Peyer's patch (tissue), 4 donors: Measurements from ENCODE around the gene NQO2. TPM values are rescaled to one million over a fixed set of nuclear protein-coding genes. Genes with fewer than 3 reads are reported as not detected.

ENCODE experiments used
- DNase-seq, 3 donors: peaks; one replicate each; pipeline ENCODE4 v3.0.0-alpha.2; 2017 to 2019
- H3K27ac ChIP-seq, 4 donors: fragments of 200-600 bp; sonication (generic); one replicate each; pipeline ENCODE4 v1.5.1; 2016 to 2019
- H3K27me3 ChIP-seq, 2 donors: fragments of 200-600 bp; sonication (generic); one replicate each; pipeline ENCODE4 v1.5.1; 2019
- H3K36me3 ChIP-seq, 3 donors: fragments of 200-600 bp; sonication (generic); one replicate each; pipeline ENCODE4 v1.5.1; 2016 to 2019
- H3K4me1 ChIP-seq, 4 donors: fragments of 200-600 bp; sonication (generic); one replicate each; pipeline ENCODE4 v1.5.1; 2016 to 2019
- H3K4me3 ChIP-seq, 4 donors: fragments of 200-600 bp; sonication (generic); 1 replicate in 3 of 4; 2 replicates in 1 of 4; pipeline ENCODE4 v1.5.1; 2016 to 2019; ENCODE audit warnings: mild to moderate bottlenecking in 1 of 4
- H3K9me3 ChIP-seq, 4 donors: fragments of 200-600 bp; sonication (generic); one replicate each; pipeline ENCODE4 v1.5.1; 2016 to 2019; ENCODE audit warnings: mild to moderate bottlenecking in 1 of 4
- POLR2A ChIP-seq, 2 donors: fragments of 450-650 bp; IDR thresholded peaks; one replicate each; pipeline ENCODE4 v1.5.1; 2017; ENCODE audit warnings: antibody characterized with exemption in 2 of 2, mild to moderate bottlenecking in 2 of 2, moderate library complexity in 2 of 2
- total RNA-seq, 4 donors: library from RNA; depleted of rRNA; stranded (reverse); fragments of >200 nt; gene quantifications; one replicate each; pipeline ENCODE4 v1.1.0, GENCODE V29; 2016
- TF ChIP-seq, protein P1 (sequence below), 6 experiments: fragments of 450-650 bp in 4 of 6; fragments of 200-600 bp in 2 of 6; sonication (generic) in 1 of 6; IDR thresholded peaks; one replicate each; pipeline ENCODE4 v1.5.1; 2017 to 2019; ENCODE audit warnings: antibody characterized with exemption in 6 of 6, mild to moderate bottlenecking in 3 of 6, moderate library complexity in 1 of 6

NQO2 gene
- total RNA-seq, 4 donors from 2014 or later = 22.1 to 60.8 (median 29.3) TPM

GRCh38 chr6:2978923-2979322 is 20.8 kb upstream of the NQO2 start:
- Histone ChIP-seq H3K27ac (no peak overlapping the region), H3K9me3 (no peaks in the 10 kb centered on the region), H3K4me3 (no peak overlapping the region), H3K27me3 (no peaks in the 10 kb centered on the region), H3K4me1 (peaks cover 0 to 51% (median 5%) of the 10 kb centered on the region in 4 donors), H3K36me3 (no peaks in the 10 kb centered on the region)
- DNase-seq = no peak
- no peak for TF ChIP-seq POLR2A (IDR thresholded peaks at IDR 0.05)
- TF ChIP-seq, protein P1, sequence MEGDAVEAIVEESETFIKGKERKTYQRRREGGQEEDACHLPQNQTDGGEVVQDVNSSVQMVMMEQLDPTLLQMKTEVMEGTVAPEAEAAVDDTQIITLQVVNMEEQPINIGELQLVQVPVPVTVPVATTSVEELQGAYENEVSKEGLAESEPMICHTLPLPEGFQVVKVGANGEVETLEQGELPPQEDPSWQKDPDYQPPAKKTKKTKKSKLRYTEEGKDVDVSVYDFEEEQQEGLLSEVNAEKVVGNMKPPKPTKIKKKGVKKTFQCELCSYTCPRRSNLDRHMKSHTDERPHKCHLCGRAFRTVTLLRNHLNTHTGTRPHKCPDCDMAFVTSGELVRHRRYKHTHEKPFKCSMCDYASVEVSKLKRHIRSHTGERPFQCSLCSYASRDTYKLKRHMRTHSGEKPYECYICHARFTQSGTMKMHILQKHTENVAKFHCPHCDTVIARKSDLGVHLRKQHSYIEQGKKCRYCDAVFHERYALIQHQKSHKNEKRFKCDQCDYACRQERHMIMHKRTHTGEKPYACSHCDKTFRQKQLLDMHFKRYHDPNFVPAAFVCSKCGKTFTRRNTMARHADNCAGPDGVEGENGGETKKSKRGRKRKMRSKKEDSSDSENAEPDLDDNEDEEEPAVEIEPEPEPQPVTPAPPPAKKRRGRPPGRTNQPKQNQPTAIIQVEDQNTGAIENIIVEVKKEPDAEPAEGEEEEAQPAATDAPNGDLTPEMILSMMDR (IDR thresholded peaks at IDR 0.05) = no peak

- Histone ChIP-seq H3K4me3 (no peak overlapping the region), H3K27ac (peak overlapping the region in 3 of 4 donors; percentile 16 to 99 (median 69)), H3K27me3 (no peaks in the 10 kb centered on the region), H3K9me3 (no peaks in the 10 kb centered on the region), H3K4me1 (peaks cover 0 to 54% (median 5%) of the 10 kb centered on the region in 4 donors), H3K36me3 (no peaks in the 10 kb centered on the region)
- TF ChIP-seq, protein P1 (IDR thresholded peaks at IDR 0.05) = peak in 1 of 6 experiments; percentile 8
- peak; percentile 7 to 57 for TF ChIP-seq POLR2A (IDR thresholded peaks at IDR 0.05)
- DNase-seq = no peak
These were observed 19.8 kb upstream of the NQO2 start for GRCh38 chr6:2979819-2980464.

DNA sequence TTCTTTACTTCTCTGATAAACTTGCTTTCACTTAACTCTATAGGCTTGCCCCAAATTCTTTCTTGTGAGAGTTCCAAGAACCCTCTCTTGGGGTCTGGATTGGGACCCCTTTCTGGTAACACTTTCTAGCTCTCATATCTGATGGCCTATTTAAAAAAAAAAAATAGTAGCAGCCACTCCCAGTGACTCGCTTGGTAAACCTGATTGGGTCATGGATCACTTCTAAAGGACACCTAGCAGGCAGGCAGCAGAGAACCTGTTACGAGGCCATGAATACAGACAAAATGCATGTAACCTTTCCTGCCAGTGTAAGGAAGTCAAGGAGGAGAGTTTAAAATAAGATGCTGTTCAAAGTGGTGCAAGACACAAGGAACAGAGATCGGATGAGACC is 19.2 kb upstream of the NQO2 start:
- TF ChIP-seq POLR2A (IDR thresholded peaks at IDR 0.05) = peak in 1 of 2 donors; percentile 4
- TF ChIP-seq, protein P1 (IDR thresholded peaks at IDR 0.05) = no peak
- Histone ChIP-seq H3K4me3 (no peak overlapping the region), H3K4me1 (peaks cover 0 to 58% (median 5%) of the 10 kb centered on the region in 4 donors), H3K27me3 (no peaks in the 10 kb centered on the region), H3K9me3 (no peaks in the 10 kb centered on the region), H3K27ac (peak overlapping the region in 3 of 4 donors; percentile 16 to 99 (median 69)), H3K36me3 (no peaks in the 10 kb centered on the region)
- no peak for DNase-seq

GRCh38 chr6:2982426-2983117 is 17.1 kb upstream of the NQO2 start:
- Histone ChIP-seq H3K9me3 (no peaks in the 10 kb centered on the region), H3K4me1 (peaks cover 0 to 73% (median 5%) of the 10 kb centered on the region in 4 donors), H3K27ac (peak overlapping the region in 3 of 4 donors; percentile 51 to 99 (median 82)), H3K27me3 (no peaks in the 10 kb centered on the region), H3K36me3 (no peaks in the 10 kb centered on the region), H3K4me3 (no peak overlapping the region)
- TF ChIP-seq POLR2A (IDR thresholded peaks at IDR 0.05) = peak in 1 of 2 donors; percentile 17
- TF ChIP-seq, protein P1 (IDR thresholded peaks at IDR 0.05) = no peak
- peak in 2 of 3 donors; percentile 63 to 70 for DNase-seq

- Histone ChIP-seq H3K4me1 (peaks cover 6 to 68% (median 9%) of the 10 kb centered on the region in 4 donors), H3K4me3 (no peak overlapping the region), H3K36me3 (no peaks in the 10 kb centered on the region), H3K27ac (peak overlapping the region in 3 of 4 donors; percentile 61 to 99 (median 90)), H3K9me3 (no peaks in the 10 kb centered on the region), H3K27me3 (no peaks in the 10 kb centered on the region)
- TF ChIP-seq POLR2A (IDR thresholded peaks at IDR 0.05) = peak; percentile 10 to 23
- TF ChIP-seq, protein P1 (IDR thresholded peaks at IDR 0.05) = no peak
- DNase-seq = peak in 2 of 3 donors; percentile 77 to 82
These were observed 14.8 kb upstream of the NQO2 start for GRCh38 chr6:2984738-2985406.
